ENCODE data around the gene ADAMTS18. TPM values are rescaled to one million over a fixed set of nuclear protein-coding genes. Genes with fewer than 3 reads are reported as not detected.
"Not testable (repeated sequence)": the region's sequence is repeated elsewhere in the genome, so short reads cannot be mapped to it uniquely, and the experiment has no call there.

The ADAMTS18 gene
- total and polyA plus RNA-seq, 9 of the 15 experiments (the other 6 are each of a cell fraction or from before 2014, with no cell fraction given), result not detected

GRCh38 chr16:77282345-77282744 lies 152.5 kb downstream of the ADAMTS18 start:
- CTCF ChIA-PET (ENCODE audit: low intra/inter-chr PET ratio), result no interaction called here

GRCh38 chr16:77279316-77279715 lies 155.5 kb downstream of the ADAMTS18 start:
- H3K9ac ChIP-seq (ENCODE audit: insufficient read depth in 1 of 2, low read depth in 2 of 2, low read length in 2 of 2); H3K36me3 ChIP-seq (ENCODE audit: control insufficient read depth, insufficient read depth, low read length); ATAC-seq; H4K20me1 ChIP-seq (replicated peaks; ENCODE audit: control insufficient read depth, insufficient read depth, low read length); CTCF ChIA-PET (ENCODE audit: low intra/inter-chr PET ratio); in situ Hi-C loops (cut with MboI); H3K9me3 ChIP-seq (replicated peaks; ENCODE audit: control insufficient read depth, insufficient read depth, low read depth, low read length); H3K4me3 ChIP-seq; BruUV-seq (replicated peaks); H2AFZ ChIP-seq (ENCODE audit: low read depth, low read length); H3K4me2 ChIP-seq (ENCODE audit: insufficient read depth, low read length); intact Hi-C loops (cut with micrococcal nuclease); H3K27me3 ChIP-seq (ENCODE audit: control insufficient read depth in 2 of 2, insufficient read depth in 2 of 2, low read length in 2 of 2); DNase-seq (ENCODE audit: extremely low read depth in 1 of 4, low spot score in 3 of 4); H3K9me1 ChIP-seq (ENCODE audit: control insufficient read depth, insufficient read depth, low read length); H3K4me1 ChIP-seq (replicated peaks in 1 of 2; ENCODE audit: control insufficient read depth in 2 of 2, insufficient read depth in 2 of 2, low read length in 2 of 2); H3K27ac ChIP-seq (ENCODE audit: extremely low read depth, low read depth, low read length); H3K79me2 ChIP-seq (ENCODE audit: control insufficient read depth, insufficient read depth, low read length); FAIRE-seq: not testable (repeated sequence)
- 2% methylated on average over 7 of the region's 8 CpGs for WGBS (ENCODE audit: insufficient coverage, low coverage, missing lambda C conversion rate)
- POLR2A ChIA-PET, result interaction anchor here (0.6 kb wide), 1 partner anchor 34 kb away, joined by 3 read pairs; no protein-coding TSS in a partner anchor

More at GRCh38 chr16:77282345-77282744, 152.5 kb downstream of the ADAMTS18 start:
- 0% methylated on average over 2 of the region's 2 CpGs for WGBS (ENCODE audit: insufficient coverage, low coverage, missing lambda C conversion rate)
- H3K4me2 ChIP-seq (ENCODE audit: insufficient read depth, low read length), result no peak overlapping the region
- DNase-seq (ENCODE audit: extremely low read depth in 1 of 4, low spot score in 3 of 4) (no peak), ATAC-seq (no peak), FAIRE-seq (no peak)
- BruUV-seq (replicated peaks), result no TSS peak
- no peaks in the 10 kb centered on the region for H4K20me1 ChIP-seq (replicated peaks; ENCODE audit: control insufficient read depth, insufficient read depth, low read length)
- no peak for TF ChIP-seq ZNF384 (IDR thresholded peaks at IDR 0.05; ENCODE audit: low read depth, low read length)
- peak; percentile 51 for TF ChIP-seq ZNF316 (IDR thresholded peaks at IDR 0.05)
- TF ChIP-seq C11orf30 (IDR thresholded peaks at IDR 0.05; ENCODE audit: low read depth), result peak; percentile 31
- H3K9ac ChIP-seq (ENCODE audit: insufficient read depth in 1 of 2, low read depth in 2 of 2, low read length in 2 of 2), result no peak overlapping the region
- H3K27me3 ChIP-seq (ENCODE audit: control insufficient read depth in 2 of 2, insufficient read depth in 2 of 2, low read length in 2 of 2), result no peaks in the 10 kb centered on the region
- POLR2A ChIA-PET, result interaction anchor here (0.6 kb wide), 1 partner anchor 817 kb away, joined by 3 read pairs; the partner anchor contains the start of gene WWOX
- H3K36me3 ChIP-seq (ENCODE audit: control insufficient read depth, insufficient read depth, low read length), result no peaks in the 10 kb centered on the region
- in situ Hi-C loops (cut with MboI), result no loop called here
- no peaks in the 10 kb centered on the region for H3K79me2 ChIP-seq (ENCODE audit: control insufficient read depth, insufficient read depth, low read length)
- intact Hi-C loops (cut with micrococcal nuclease), result no loop called here
- H2AFZ ChIP-seq (ENCODE audit: low read depth, low read length), result no peak overlapping the region
- no peaks in the 10 kb centered on the region for H3K9me3 ChIP-seq (replicated peaks; ENCODE audit: control insufficient read depth, insufficient read depth, low read depth, low read length)
- H3K27ac ChIP-seq (ENCODE audit: extremely low read depth, low read depth, low read length), result no peak overlapping the region
- H3K4me3 ChIP-seq, result no peak overlapping the region
- H3K4me1 ChIP-seq (replicated peaks in 1 of 2; ENCODE audit: control insufficient read depth in 2 of 2, insufficient read depth in 2 of 2, low read length in 2 of 2), result no peaks in the 10 kb centered on the region
- no peaks in the 10 kb centered on the region for H3K9me1 ChIP-seq (ENCODE audit: control insufficient read depth, insufficient read depth, low read length)
